Measurements from ENCODE around the gene NRP1.

Gene NRP1

GRCh38 chr10:33337326-33337957 is 3.0 kb upstream of the NRP1 start:
- peaks cover 0 to 39% (median 37%) of the 10 kb centered on the region in 4 experiments for H3K4me1 ChIP-seq (ENCODE audit: control extremely low read depth in 1 of 4, control insufficient read depth in 4 of 4, insufficient read depth in 4 of 4, low read length in 3 of 4)
- H3K27me3 ChIP-seq (replicated peaks in 2 of 5; ENCODE audit: control insufficient read depth in 4 of 5, insufficient read depth in 5 of 5, low read length in 4 of 5), result peaks cover 11 to 61% (median 22%) of the 10 kb centered on the region in 5 experiments
- WGBS (ENCODE audit: insufficient coverage), result 85% methylated on average over 7 of the region's 11 CpGs
- ChIA-PET POLR2A (no interaction called here), CTCF (interaction anchor here (1.0 to 1.7 kb wide), 2 partner anchors 8 to 39 kb away, joined by 4 to 5 read pairs; no protein-coding TSS in a partner anchor)
- DNase-seq, result peak in 1 of 3 donors; percentile 10
- no peaks in the 10 kb centered on the region for H3K36me3 ChIP-seq (ENCODE audit: control insufficient read depth in 4 of 4, insufficient read depth in 4 of 4, low read length in 3 of 4)
- H3K4me3 ChIP-seq (ENCODE audit: control insufficient read depth in 1 of 7, extremely low read depth in 1 of 7, insufficient read depth in 4 of 7, low read depth in 2 of 7, low read length in 6 of 7), result peak overlapping the region in 1 of 7 experiments; percentile 57
- no peaks in the 10 kb centered on the region for H3K9me3 ChIP-seq (ENCODE audit: control extremely low read depth in 1 of 5, control insufficient read depth in 4 of 5, insufficient read depth in 2 of 5, low read depth in 1 of 5, low read length in 4 of 5)
- no peak overlapping the region for H3K27ac ChIP-seq (ENCODE audit: insufficient read depth in 1 of 2, low read depth in 1 of 2, low read length in 2 of 2, poor library complexity in 1 of 2, severe bottlenecking in 2 of 2)

DNA sequence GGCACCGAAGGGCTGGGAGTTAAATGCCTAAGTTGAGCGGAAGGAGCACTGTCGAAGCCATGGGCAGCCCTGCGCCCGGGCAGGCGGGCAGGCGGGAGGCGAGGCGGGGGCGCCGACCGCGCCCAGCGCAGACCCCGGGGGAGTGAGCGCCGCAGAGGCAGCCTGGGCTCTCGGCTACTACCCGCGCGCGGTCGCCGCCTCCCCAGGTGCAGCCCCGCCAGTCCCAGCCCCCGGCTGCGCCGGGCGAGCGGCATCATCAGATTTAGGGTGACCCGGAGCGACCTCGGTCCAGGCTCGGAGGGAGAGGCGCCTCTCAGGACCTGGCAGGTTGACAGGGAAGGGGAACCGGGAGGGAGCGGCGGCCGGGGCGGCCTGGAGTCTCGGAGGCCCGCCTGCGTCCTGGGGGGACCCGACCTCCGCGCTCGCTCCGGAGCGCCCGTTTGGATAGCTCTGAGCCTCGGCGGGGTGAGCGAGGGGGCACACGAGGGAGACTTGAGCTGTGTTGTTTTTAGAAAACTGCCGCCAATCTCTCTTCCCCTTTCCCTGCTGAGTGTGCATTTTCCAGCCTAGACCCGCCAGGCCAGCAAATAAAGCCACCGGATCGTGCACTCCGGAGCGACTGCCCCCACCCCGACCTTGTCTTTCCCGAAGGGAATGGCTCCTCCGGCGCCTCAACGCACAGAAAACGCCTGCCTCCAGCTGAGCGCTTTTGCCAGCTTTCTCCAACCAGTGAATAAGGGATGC is 2.3 kb upstream of the NRP1 start:
- POLR2A ChIA-PET, result no interaction called here
- Histone ChIP-seq H3K9me3 (ENCODE audit: control extremely low read depth in 1 of 5, control insufficient read depth in 4 of 5, insufficient read depth in 2 of 5, low read depth in 1 of 5, low read length in 4 of 5) (no peaks in the 10 kb centered on the region), H3K4me1 (ENCODE audit: control extremely low read depth in 1 of 4, control insufficient read depth in 4 of 4, insufficient read depth in 4 of 4, low read length in 3 of 4) (peaks cover 0 to 39% (median 37%) of the 10 kb centered on the region in 4 experiments), H3K4me3 (ENCODE audit: control insufficient read depth in 1 of 7, extremely low read depth in 1 of 7, insufficient read depth in 4 of 7, low read depth in 2 of 7, low read length in 6 of 7) (peak overlapping the region in 6 of 7 experiments; percentile 0 to 71 (median 46)), H3K36me3 (ENCODE audit: control insufficient read depth in 4 of 4, insufficient read depth in 4 of 4, low read length in 3 of 4) (no peaks in the 10 kb centered on the region), H3K27me3 (replicated peaks in 2 of 5; ENCODE audit: control insufficient read depth in 4 of 5, insufficient read depth in 5 of 5, low read length in 4 of 5) (peaks cover 11 to 68% (median 25%) of the 10 kb centered on the region in 5 experiments), H3K27ac (ENCODE audit: insufficient read depth in 1 of 2, low read depth in 1 of 2, low read length in 2 of 2, poor library complexity in 1 of 2, severe bottlenecking in 2 of 2) (no peak overlapping the region)
- CTCF ChIA-PET, result interaction anchor here (1.0 to 1.7 kb wide), 2 partner anchors 9 to 40 kb away, joined by 4 to 5 read pairs; no protein-coding TSS in a partner anchor
- 3% methylated on average over 50 of the region's 67 CpGs for WGBS (ENCODE audit: insufficient coverage)
- DNase-seq, result peak in 2 of 3 donors; percentile 53 to 66

GRCh38 chr10:33335801-33336581 is 1.5 kb upstream of the NRP1 start:
- peak in 1 of 3 donors; percentile 21 for DNase-seq
- no peak overlapping the region for H3K27ac ChIP-seq (ENCODE audit: insufficient read depth in 1 of 2, low read depth in 1 of 2, low read length in 2 of 2, poor library complexity in 1 of 2, severe bottlenecking in 2 of 2)
- H3K36me3 ChIP-seq (ENCODE audit: control insufficient read depth in 4 of 4, insufficient read depth in 4 of 4, low read length in 3 of 4), result no peaks in the 10 kb centered on the region
- peaks cover 17 to 76% (median 32%) of the 10 kb centered on the region in 5 experiments for H3K27me3 ChIP-seq (replicated peaks in 2 of 5; ENCODE audit: control insufficient read depth in 4 of 5, insufficient read depth in 5 of 5, low read length in 4 of 5)
- H3K4me3 ChIP-seq (ENCODE audit: control insufficient read depth in 1 of 7, extremely low read depth in 1 of 7, insufficient read depth in 4 of 7, low read depth in 2 of 7, low read length in 6 of 7), result peak overlapping the region in 6 of 7 experiments; percentile 13 to 71 (median 57)
- no peaks in the 10 kb centered on the region for H3K9me3 ChIP-seq (ENCODE audit: control extremely low read depth in 1 of 5, control insufficient read depth in 4 of 5, insufficient read depth in 2 of 5, low read depth in 1 of 5, low read length in 4 of 5)
- POLR2A ChIA-PET, result no interaction called here
- WGBS (ENCODE audit: insufficient coverage), result under 1% methylated on average over 33 of the region's 52 CpGs
- H3K4me1 ChIP-seq (ENCODE audit: control extremely low read depth in 1 of 4, control insufficient read depth in 4 of 4, insufficient read depth in 4 of 4, low read length in 3 of 4), result peaks cover 0 to 39% (median 37%) of the 10 kb centered on the region in 4 experiments
- CTCF ChIA-PET, result interaction anchor here (1.7 kb wide), 1 partner anchor 10 kb away, joined by 5 read pairs; no protein-coding TSS in a partner anchor

GRCh38 chr10:33335551-33335800 is 1.0 kb upstream of the NRP1 start:
- WGBS (ENCODE audit: insufficient coverage), result under 1% methylated on average over 18 of the region's 21 CpGs
- H3K27ac ChIP-seq (ENCODE audit: insufficient read depth in 1 of 2, low read depth in 1 of 2, low read length in 2 of 2, poor library complexity in 1 of 2, severe bottlenecking in 2 of 2), result no peak overlapping the region
- no peak for DNase-seq
- POLR2A ChIA-PET, result no interaction called here
- H3K36me3 ChIP-seq (ENCODE audit: control insufficient read depth in 4 of 4, insufficient read depth in 4 of 4, low read length in 3 of 4), result no peaks in the 10 kb centered on the region
- CTCF ChIA-PET, result interaction anchor here (1.3 kb wide), 1 partner anchor 37 kb away, joined by 4 read pairs; no protein-coding TSS in a partner anchor
- peak overlapping the region in 5 of 7 experiments; percentile 5 to 71 (median 58) for H3K4me3 ChIP-seq (ENCODE audit: control insufficient read depth in 1 of 7, extremely low read depth in 1 of 7, insufficient read depth in 4 of 7, low read depth in 2 of 7, low read length in 6 of 7)
- peaks cover 22 to 81% (median 33%) of the 10 kb centered on the region in 5 experiments for H3K27me3 ChIP-seq (replicated peaks in 2 of 5; ENCODE audit: control insufficient read depth in 4 of 5, insufficient read depth in 5 of 5, low read length in 4 of 5)
- H3K4me1 ChIP-seq (ENCODE audit: control extremely low read depth in 1 of 4, control insufficient read depth in 4 of 4, insufficient read depth in 4 of 4, low read length in 3 of 4), result peaks cover 0 to 39% (median 37%) of the 10 kb centered on the region in 4 experiments
- no peaks in the 10 kb centered on the region for H3K9me3 ChIP-seq (ENCODE audit: control extremely low read depth in 1 of 5, control insufficient read depth in 4 of 5, insufficient read depth in 2 of 5, low read depth in 1 of 5, low read length in 4 of 5)

DNA sequence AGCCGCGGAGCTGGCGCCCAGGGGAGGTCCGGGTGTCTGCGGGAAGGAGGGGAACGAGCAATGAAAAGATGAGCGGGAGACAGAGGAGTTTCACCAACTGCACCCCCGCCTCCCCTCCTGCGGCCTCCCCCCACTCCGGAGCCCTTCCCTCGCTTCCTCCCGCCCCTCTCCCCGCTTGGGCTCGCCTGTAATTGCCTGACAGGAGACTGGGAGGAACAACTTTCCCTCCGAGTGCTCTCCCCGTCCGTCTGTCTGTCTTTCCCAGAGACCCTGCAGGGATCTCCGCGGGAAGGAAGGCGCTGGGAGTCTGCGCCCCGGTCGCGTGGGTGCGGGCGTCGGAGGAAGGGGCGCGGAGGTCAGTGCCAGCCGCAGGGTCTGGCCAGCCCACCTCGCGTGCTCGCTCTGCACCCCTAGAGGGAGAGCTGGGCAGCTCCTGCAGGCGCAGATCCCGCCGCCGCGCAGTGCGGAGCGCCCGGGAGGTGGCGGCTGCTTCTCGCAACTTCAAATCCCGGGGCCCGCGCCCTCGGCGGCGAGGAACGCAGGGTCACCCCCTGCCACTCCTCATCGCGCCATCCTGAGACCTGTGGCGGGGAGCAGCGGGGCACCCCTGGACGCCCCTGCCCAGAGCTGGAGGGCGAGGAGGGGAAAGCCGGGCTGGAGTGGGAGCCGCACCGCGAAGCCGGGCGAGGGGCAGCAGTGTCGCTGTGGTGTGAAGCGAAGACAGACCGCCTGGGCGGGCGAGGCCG is 511 bp upstream of the NRP1 start:
- H3K9me3 ChIP-seq (ENCODE audit: control extremely low read depth in 1 of 5, control insufficient read depth in 4 of 5, insufficient read depth in 2 of 5, low read depth in 1 of 5, low read length in 4 of 5), result no peaks in the 10 kb centered on the region
- no peaks in the 10 kb centered on the region for H3K36me3 ChIP-seq (ENCODE audit: control insufficient read depth in 4 of 4, insufficient read depth in 4 of 4, low read length in 3 of 4)
- CTCF ChIA-PET, result interaction anchor here (0.6 to 1.7 kb wide), 3 partner anchors 11 to 214 kb away, joined by 3 to 4 read pairs (median 4); no protein-coding TSS in a partner anchor
- H3K4me3 ChIP-seq (ENCODE audit: control insufficient read depth in 1 of 7, extremely low read depth in 1 of 7, insufficient read depth in 4 of 7, low read depth in 2 of 7, low read length in 6 of 7), result peak overlapping the region in 6 of 7 experiments; percentile 30 to 71 (median 61)
- POLR2A ChIA-PET, result interaction anchor here (0.6 kb wide), 1 partner anchor 787 kb away, joined by 3 read pairs; no protein-coding TSS in a partner anchor
- H3K27me3 ChIP-seq (replicated peaks in 2 of 5; ENCODE audit: control insufficient read depth in 4 of 5, insufficient read depth in 5 of 5, low read length in 4 of 5), result peaks cover 23 to 81% (median 33%) of the 10 kb centered on the region in 5 experiments
- peak; percentile 56 to 81 (median 65) for DNase-seq
- WGBS (ENCODE audit: insufficient coverage), result 0% methylated on average over 42 of the region's 68 CpGs
- H3K4me1 ChIP-seq (ENCODE audit: control extremely low read depth in 1 of 4, control insufficient read depth in 4 of 4, insufficient read depth in 4 of 4, low read length in 3 of 4), result peaks cover 0 to 39% (median 37%) of the 10 kb centered on the region in 4 experiments
- H3K27ac ChIP-seq (ENCODE audit: insufficient read depth in 1 of 2, low read depth in 1 of 2, low read length in 2 of 2, poor library complexity in 1 of 2, severe bottlenecking in 2 of 2), result no peak overlapping the region

DNA sequence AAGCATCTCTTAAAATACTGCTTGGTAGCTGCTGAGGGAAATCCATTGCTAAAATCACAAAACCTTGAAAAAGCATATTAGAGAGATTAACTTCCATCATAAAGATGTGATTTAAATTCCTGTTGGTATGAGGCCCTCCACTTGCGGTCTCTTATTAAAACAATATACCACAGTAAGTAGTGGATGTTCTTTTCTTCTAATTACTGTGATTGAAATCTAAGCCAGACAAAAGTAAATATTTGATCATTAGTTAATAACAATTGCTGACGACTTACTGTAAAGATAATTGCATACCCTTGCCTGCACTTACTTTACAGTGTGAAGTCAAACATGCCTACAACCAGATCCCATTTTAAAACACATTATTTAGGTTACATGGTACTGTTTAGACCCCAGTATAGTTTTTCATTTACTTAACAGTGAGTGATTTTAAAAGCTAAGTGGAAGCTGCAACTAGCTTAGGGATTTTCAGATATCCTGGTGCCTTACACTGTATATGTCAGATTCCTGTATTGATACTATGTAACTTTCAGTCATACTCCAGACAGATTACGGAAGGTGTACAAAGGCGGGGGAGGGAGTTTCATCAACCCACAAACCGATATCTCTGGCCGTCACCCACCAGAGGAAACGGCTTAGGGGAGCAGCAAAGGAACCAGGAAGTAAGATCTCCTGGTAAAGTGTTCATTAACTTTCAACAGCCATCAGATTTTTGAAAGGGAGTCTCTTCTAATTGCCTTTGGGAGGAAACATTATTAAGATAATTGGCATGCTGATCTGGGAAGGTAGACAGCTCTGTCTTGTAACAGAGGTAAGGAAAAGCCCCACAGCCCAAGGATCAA is 986 bp downstream of the NRP1 start:
- no peak overlapping the region for H3K27ac ChIP-seq (ENCODE audit: insufficient read depth in 1 of 2, low read depth in 1 of 2, low read length in 2 of 2, poor library complexity in 1 of 2, severe bottlenecking in 2 of 2)
- H3K4me1 ChIP-seq (ENCODE audit: control extremely low read depth in 1 of 4, control insufficient read depth in 4 of 4, insufficient read depth in 4 of 4, low read length in 3 of 4), result peaks cover 0 to 39% (median 37%) of the 10 kb centered on the region in 4 experiments
- ChIA-PET CTCF (interaction anchor here (1.3 to 4.2 kb wide), 10 partner anchors 9 to 1305 kb away, joined by 3 to 41 read pairs (median 4); no protein-coding TSS in a partner anchor), POLR2A (no interaction called here)
- H3K9me3 ChIP-seq (ENCODE audit: control extremely low read depth in 1 of 5, control insufficient read depth in 4 of 5, insufficient read depth in 2 of 5, low read depth in 1 of 5, low read length in 4 of 5), result no peaks in the 10 kb centered on the region
- H3K36me3 ChIP-seq (ENCODE audit: control insufficient read depth in 4 of 4, insufficient read depth in 4 of 4, low read length in 3 of 4), result no peaks in the 10 kb centered on the region
- peaks cover 19 to 80% (median 34%) of the 10 kb centered on the region in 5 experiments for H3K27me3 ChIP-seq (replicated peaks in 2 of 5; ENCODE audit: control insufficient read depth in 4 of 5, insufficient read depth in 5 of 5, low read length in 4 of 5)
- peak; percentile 66 to 80 (median 69) for DNase-seq
- no CpG with 5 or more reads among the region's 7 CpGs for WGBS (ENCODE audit: insufficient coverage)
- H3K4me3 ChIP-seq (ENCODE audit: control insufficient read depth in 1 of 7, extremely low read depth in 1 of 7, insufficient read depth in 4 of 7, low read depth in 2 of 7, low read length in 6 of 7), result peak overlapping the region; percentile 13 to 74 (median 69)

All from common myeloid progenitor, CD34-positive (primary cell).